Gastroesophageal sphincter (tissue), 3 donors: Measurements from ENCODE around the gene C10orf90.

ENCODE experiments used
- EP300 ChIP-seq: sonication (generic); formaldehyde crosslinking; IDR thresholded peaks from one replicate; pipeline ENCODE4 v1.6.1; 2017; ENCODE audit warnings: antibody characterized with exemption, mild to moderate bottlenecking
- TF ChIP-seq, protein P1 (sequence below), 4 experiments: fragments of 200-600 bp in 2 of 4; fragments of 450-650 bp in 2 of 4; sonication (generic) in 1 of 4; IDR thresholded peaks; one replicate each; pipeline ENCODE4 v1.5.1; 2017 to 2019; ENCODE audit warnings: antibody characterized with exemption in 4 of 4, mild to moderate bottlenecking in 2 of 4, moderate library complexity in 2 of 4

- no peak for TF ChIP-seq EP300
- TF ChIP-seq, protein P1, sequence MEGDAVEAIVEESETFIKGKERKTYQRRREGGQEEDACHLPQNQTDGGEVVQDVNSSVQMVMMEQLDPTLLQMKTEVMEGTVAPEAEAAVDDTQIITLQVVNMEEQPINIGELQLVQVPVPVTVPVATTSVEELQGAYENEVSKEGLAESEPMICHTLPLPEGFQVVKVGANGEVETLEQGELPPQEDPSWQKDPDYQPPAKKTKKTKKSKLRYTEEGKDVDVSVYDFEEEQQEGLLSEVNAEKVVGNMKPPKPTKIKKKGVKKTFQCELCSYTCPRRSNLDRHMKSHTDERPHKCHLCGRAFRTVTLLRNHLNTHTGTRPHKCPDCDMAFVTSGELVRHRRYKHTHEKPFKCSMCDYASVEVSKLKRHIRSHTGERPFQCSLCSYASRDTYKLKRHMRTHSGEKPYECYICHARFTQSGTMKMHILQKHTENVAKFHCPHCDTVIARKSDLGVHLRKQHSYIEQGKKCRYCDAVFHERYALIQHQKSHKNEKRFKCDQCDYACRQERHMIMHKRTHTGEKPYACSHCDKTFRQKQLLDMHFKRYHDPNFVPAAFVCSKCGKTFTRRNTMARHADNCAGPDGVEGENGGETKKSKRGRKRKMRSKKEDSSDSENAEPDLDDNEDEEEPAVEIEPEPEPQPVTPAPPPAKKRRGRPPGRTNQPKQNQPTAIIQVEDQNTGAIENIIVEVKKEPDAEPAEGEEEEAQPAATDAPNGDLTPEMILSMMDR (IDR thresholded peaks at IDR 0.05), result no peak
Observed at GRCh38 chr10:126716366-126716765, 45.9 kb upstream of the C10orf90 start.
